ENCODE data around the gene SEC24C. TPM values are rescaled to one million over a fixed set of nuclear protein-coding genes. Genes with fewer than 3 reads are reported as not detected.

Gene SEC24C
- total RNA-seq, 2 experiments from 2014 or later: 52.0 to 54.2 TPM

GRCh38 chr10:73746721-73747120 is 2.5 kb downstream of the SEC24C start:
- H3K27me3 Mint-ChIP-seq: no peaks in the 10 kb centered on the region
- peaks cover 52% of the 10 kb centered on the region for H3K36me3 ChIP-seq (ENCODE audit: insufficient read depth, low read length)
- peaks cover 61% of the 10 kb centered on the region for H3K4me1 ChIP-seq (ENCODE audit: insufficient read depth, low read length)
- TF ChIP-seq CTCF (IDR thresholded peaks at IDR 0.05): no peak
- H3K27me3 ChIP-seq (ENCODE audit: control insufficient read depth in 1 of 2, insufficient read depth in 2 of 2, low read length in 2 of 2): no peaks in the 10 kb centered on the region
- peak overlapping the region; percentile 79 for H3K4me3 Mint-ChIP-seq
- CTCF ChIA-PET: interaction anchor here (0.6 to 0.7 kb wide), 2 partner anchors 24 to 452 kb away, joined by 3 to 4 read pairs; no protein-coding TSS in a partner anchor
- ATAC-seq (ENCODE audit: poor library complexity) (no peak), DNase-seq (no peak)
- H3K4me1 Mint-ChIP-seq (ENCODE audit: low read depth): peaks cover 62% of the 10 kb centered on the region
- peak overlapping the region; percentile 69 for H3K27ac Mint-ChIP-seq
- no peaks in the 10 kb centered on the region for H3K9me3 ChIP-seq (ENCODE audit: control insufficient read depth in 1 of 2, insufficient read depth in 1 of 2, low read length in 2 of 2)
- POLR2A ChIA-PET: interaction anchor here (1.0 to 1.5 kb wide), 2 partner anchors 16 to 35 kb away, joined by 3 to 4 read pairs; partner anchors contain the start of gene CHCHD1
- H3K4me3 ChIP-seq (ENCODE audit: low read length): no peak overlapping the region
- no peaks in the 10 kb centered on the region for H3K9me3 Mint-ChIP-seq
- no peak overlapping the region for H3K27ac ChIP-seq (ENCODE audit: low read depth in 1 of 2, low read length in 2 of 2)
- intact Hi-C loops (cut with DNase I, micrococcal nuclease): loop anchor here in 1 of 2 experiments (10.0 kb wide), 2 partner anchors 492 to 1368 kb away; partner anchors contain the start of genes MRPS16 and SAMD8
- H3K36me3 Mint-ChIP-seq (ENCODE audit: low read depth): peaks cover 79% of the 10 kb centered on the region

- Mint-ChIP-seq H3K27me3 (no peaks in the 10 kb centered on the region), H3K4me1 (ENCODE audit: low read depth) (peaks cover 42% of the 10 kb centered on the region), H3K9me3 (no peaks in the 10 kb centered on the region), H3K36me3 (ENCODE audit: low read depth) (peaks cover 87% of the 10 kb centered on the region), H3K4me3 (no peak overlapping the region), H3K27ac (no peak overlapping the region)
- no peak overlapping the region for H3K4me3 ChIP-seq (ENCODE audit: low read length)
- H3K27ac ChIP-seq (ENCODE audit: low read depth in 1 of 2, low read length in 2 of 2): no peak overlapping the region
- peaks cover 34% of the 10 kb centered on the region for H3K4me1 ChIP-seq (ENCODE audit: insufficient read depth, low read length)
- no peaks in the 10 kb centered on the region for H3K27me3 ChIP-seq (ENCODE audit: control insufficient read depth in 1 of 2, insufficient read depth in 2 of 2, low read length in 2 of 2)
- H3K36me3 ChIP-seq (ENCODE audit: insufficient read depth, low read length): peaks cover 86% of the 10 kb centered on the region
- DNase-seq (no peak), ATAC-seq (ENCODE audit: poor library complexity) (no peak)
- intact Hi-C loops (cut with DNase I, micrococcal nuclease): loop anchor here in 1 of 2 experiments (2.0 kb wide), 1 partner anchor 14 kb away; no protein-coding TSS in a partner anchor
- no peaks in the 10 kb centered on the region for H3K9me3 ChIP-seq (ENCODE audit: control insufficient read depth in 1 of 2, insufficient read depth in 1 of 2, low read length in 2 of 2)
- no peak for TF ChIP-seq CTCF (IDR thresholded peaks at IDR 0.05)
- ChIA-PET POLR2A (interaction anchor here (0.9 kb wide), 1 partner anchor 9 kb away, joined by 3 read pairs; no protein-coding TSS in a partner anchor), CTCF (interaction anchor here (3.0 kb wide), 1 partner anchor 18 kb away, joined by 7 read pairs; no protein-coding TSS in a partner anchor)
These were observed 6.6 kb downstream of the SEC24C start for GRCh38 chr10:73750819-73751218.

- ChIA-PET POLR2A (no interaction called here), CTCF (no interaction called here)
- no peak overlapping the region for H3K4me3 ChIP-seq (ENCODE audit: low read length)
- H3K27me3 ChIP-seq (ENCODE audit: control insufficient read depth in 1 of 2, insufficient read depth in 2 of 2, low read length in 2 of 2): no peaks in the 10 kb centered on the region
- H3K27me3 Mint-ChIP-seq: no peaks in the 10 kb centered on the region
- H3K9me3 ChIP-seq (ENCODE audit: control insufficient read depth in 1 of 2, insufficient read depth in 1 of 2, low read length in 2 of 2): no peaks in the 10 kb centered on the region
- peaks cover 74% of the 10 kb centered on the region for H3K36me3 ChIP-seq (ENCODE audit: insufficient read depth, low read length)
- TF ChIP-seq CTCF (IDR thresholded peaks at IDR 0.05): no peak
- H3K9me3 Mint-ChIP-seq: no peaks in the 10 kb centered on the region
- intact Hi-C loops (cut with DNase I, micrococcal nuclease): no loop called here
- no peak overlapping the region for H3K27ac ChIP-seq (ENCODE audit: low read depth in 1 of 2, low read length in 2 of 2)
- ATAC-seq (ENCODE audit: poor library complexity) (no peak), DNase-seq (no peak)
- no peak overlapping the region for H3K4me3 Mint-ChIP-seq
- H3K4me1 ChIP-seq (ENCODE audit: insufficient read depth, low read length): peaks cover 29% of the 10 kb centered on the region
- H3K36me3 Mint-ChIP-seq (ENCODE audit: low read depth): peaks cover 81% of the 10 kb centered on the region
- peaks cover 38% of the 10 kb centered on the region for H3K4me1 Mint-ChIP-seq (ENCODE audit: low read depth)
- no peak overlapping the region for H3K27ac Mint-ChIP-seq
These were observed 12.0 kb downstream of the SEC24C start for GRCh38 chr10:73756183-73756582.
